Smooth muscle cell (in vitro differentiated cells): ENCODE data around the gene MIP. TPM values are rescaled to one million over a fixed set of nuclear protein-coding genes. Genes with fewer than 3 reads are reported as not detected.

ENCODE experiments used
- DNase-seq: peaks from one replicate; lab custom pipeline; 2025; ENCODE audit not compliant: unreplicated experiment; lab: John Stamatoyannopoulos, UW
- H2AFZ ChIP-seq: fragments of 200-600 bp; sonication (generic); 2 replicates; pipeline ENCODE4 v1.6.0; 2016; ENCODE audit warnings: antibody characterized with exemption, low read depth, mild to moderate bottlenecking
- H3F3A ChIP-seq: fragments of 200-600 bp; sonication (generic); 2 replicates; pipeline ENCODE4 v1.6.0; 2017; ENCODE audit warnings: antibody characterized with exemption, low read depth
- H3K27ac ChIP-seq: fragments of 200-600 bp; sonication (generic); 2 replicates; pipeline ENCODE4 v1.5.1; 2016; ENCODE audit warnings: low read depth, mild to moderate bottlenecking
- H3K27me3 ChIP-seq: fragments of 200-600 bp; sonication (generic); 2 replicates; pipeline ENCODE4 v1.6.1; 2016; ENCODE audit warnings: low read depth, mild to moderate bottlenecking
- H3K36me3 ChIP-seq: fragments of 200-600 bp; sonication (generic); 2 replicates; pipeline ENCODE4 v1.5.1; 2016; ENCODE audit warnings: low read depth
- H3K4me1 ChIP-seq: fragments of 200-600 bp; sonication (generic); 2 replicates; pipeline ENCODE4 v1.5.1; 2016; ENCODE audit warnings: low read depth
- H3K4me2 ChIP-seq: fragments of 200-600 bp; sonication (generic); 2 replicates; pipeline ENCODE4 v1.6.0; 2016; ENCODE audit warnings: mild to moderate bottlenecking
- H3K4me3 ChIP-seq: fragments of 200-600 bp; sonication (generic); 2 replicates; pipeline ENCODE4 v1.5.1; 2016; ENCODE audit warnings: mild to moderate bottlenecking
- H3K79me2 ChIP-seq: fragments of 200-600 bp; sonication (generic); 2 replicates; pipeline ENCODE4 v1.6.0; 2016; ENCODE audit warnings: low read depth, mild to moderate bottlenecking
- H3K9ac ChIP-seq: fragments of 200-600 bp; sonication (generic); 2 replicates; pipeline ENCODE4 v1.6.0; 2016; ENCODE audit warnings: low read depth
- H3K9me3 ChIP-seq: fragments of 200-600 bp; sonication (generic); replicated peaks from 2 replicates; pipeline ENCODE4 v1.5.1; 2016; ENCODE audit warnings: low read depth
- H4K20me1 ChIP-seq: fragments of 200-600 bp; sonication (generic); 2 replicates; pipeline ENCODE4 v1.6.0; 2016; ENCODE audit warnings: low read depth
- WGBS: methylation state at CpG from one replicate; pipeline ENCODE4 v1.1.7; 2016; ENCODE audit warnings: low lambda C conversion rate; 5-methylcytosine and 5-hydroxymethylcytosine counted together
- polyA plus RNA-seq: library from polyadenylated mRNA; unstranded; fragments of >200 nt; fragmentation: Nextera tagmentation; extraction: Ambion mirVana; gene quantifications from 2 replicates; pipeline ENCODE4 v1.2.1, GENCODE V29; 2016
- total RNA-seq: library from RNA; depleted of rRNA; stranded (reverse); fragments of >200 nt; gene quantifications from 2 replicates; pipeline ENCODE4 v1.2.3, GENCODE V29; 2014
- TF ChIP-seq, protein P1 (sequence below): fragments of 200-600 bp; sonication (generic); IDR thresholded peaks from 2 replicates; pipeline ENCODE4 v1.5.1; 2017; ENCODE audit warnings: borderline replicate concordance, mild to moderate bottlenecking, antibody characterized with exemption; ENCODE audit not compliant: insufficient read depth, poor library complexity, severe bottlenecking

Gene MIP
- total and polyA plus RNA-seq, 2 experiments from 2014 or later: not detected

DNA sequence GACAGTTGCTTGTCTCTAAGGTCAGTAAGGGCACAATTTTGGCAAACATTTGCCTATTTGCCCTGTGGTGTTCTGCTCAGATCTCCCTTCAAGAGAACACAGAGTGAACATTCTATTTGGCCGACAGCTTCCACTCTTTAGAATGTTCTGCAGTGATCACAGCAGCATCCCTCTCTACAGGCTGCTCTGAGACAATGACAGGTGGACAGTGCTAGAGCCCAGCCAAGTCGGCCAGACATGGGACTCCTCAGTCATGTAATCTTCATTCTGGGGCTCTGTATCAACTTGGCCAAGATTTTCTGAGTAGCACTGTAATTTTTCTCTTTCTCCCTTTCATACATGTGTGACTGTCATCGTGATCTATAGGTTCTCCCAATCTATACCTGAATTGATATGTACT is 40.1 kb downstream of the MIP start:
- no peak overlapping the region for H3K4me3 ChIP-seq
- H3K79me2 ChIP-seq: no peaks in the 10 kb centered on the region
- H3K27ac ChIP-seq: no peak overlapping the region
- 94% methylated on average over 3 of the region's 3 CpGs for WGBS
- H3K4me1 ChIP-seq: no peaks in the 10 kb centered on the region
- H3K4me2 ChIP-seq: no peak overlapping the region
- TF ChIP-seq, protein P1, sequence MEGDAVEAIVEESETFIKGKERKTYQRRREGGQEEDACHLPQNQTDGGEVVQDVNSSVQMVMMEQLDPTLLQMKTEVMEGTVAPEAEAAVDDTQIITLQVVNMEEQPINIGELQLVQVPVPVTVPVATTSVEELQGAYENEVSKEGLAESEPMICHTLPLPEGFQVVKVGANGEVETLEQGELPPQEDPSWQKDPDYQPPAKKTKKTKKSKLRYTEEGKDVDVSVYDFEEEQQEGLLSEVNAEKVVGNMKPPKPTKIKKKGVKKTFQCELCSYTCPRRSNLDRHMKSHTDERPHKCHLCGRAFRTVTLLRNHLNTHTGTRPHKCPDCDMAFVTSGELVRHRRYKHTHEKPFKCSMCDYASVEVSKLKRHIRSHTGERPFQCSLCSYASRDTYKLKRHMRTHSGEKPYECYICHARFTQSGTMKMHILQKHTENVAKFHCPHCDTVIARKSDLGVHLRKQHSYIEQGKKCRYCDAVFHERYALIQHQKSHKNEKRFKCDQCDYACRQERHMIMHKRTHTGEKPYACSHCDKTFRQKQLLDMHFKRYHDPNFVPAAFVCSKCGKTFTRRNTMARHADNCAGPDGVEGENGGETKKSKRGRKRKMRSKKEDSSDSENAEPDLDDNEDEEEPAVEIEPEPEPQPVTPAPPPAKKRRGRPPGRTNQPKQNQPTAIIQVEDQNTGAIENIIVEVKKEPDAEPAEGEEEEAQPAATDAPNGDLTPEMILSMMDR: no peak
- H3K9ac ChIP-seq: no peak overlapping the region
- no peak overlapping the region for H2AFZ ChIP-seq
- no peaks in the 10 kb centered on the region for H3K27me3 ChIP-seq
- no peaks in the 10 kb centered on the region for H3F3A ChIP-seq
- DNase-seq: no peak
- H4K20me1 ChIP-seq: no peaks in the 10 kb centered on the region
- no peaks in the 10 kb centered on the region for H3K36me3 ChIP-seq
- H3K9me3 ChIP-seq: no peaks in the 10 kb centered on the region

DNA sequence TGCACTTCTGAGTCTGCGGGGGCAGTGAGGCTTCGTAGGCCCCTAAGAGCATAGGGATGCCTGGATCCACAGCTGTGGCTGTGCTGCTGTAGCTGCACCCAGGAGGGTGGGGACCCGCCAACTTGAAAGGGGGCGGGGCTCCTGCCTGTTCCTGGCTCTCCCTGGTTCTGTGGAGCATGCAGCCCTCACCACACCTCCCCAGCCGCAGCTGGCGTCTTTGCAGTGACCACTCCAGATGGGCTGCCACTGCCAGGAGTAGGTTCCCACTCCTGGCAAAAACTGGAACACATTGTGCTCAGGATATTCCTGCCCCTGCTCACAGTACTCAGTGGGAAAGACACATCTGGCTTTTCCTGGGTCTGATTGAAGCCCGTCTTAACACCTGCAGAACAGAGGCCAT is 41.1 kb downstream of the MIP start:
- DNase-seq: no peak
- no peak overlapping the region for H3K4me2 ChIP-seq
- no peak overlapping the region for H2AFZ ChIP-seq
- no peaks in the 10 kb centered on the region for H3K79me2 ChIP-seq
- no peak overlapping the region for H3K4me3 ChIP-seq
- 96% methylated on average over 6 of the region's 7 CpGs for WGBS
- no peak overlapping the region for H3K27ac ChIP-seq
- H3F3A ChIP-seq: no peaks in the 10 kb centered on the region
- no peak overlapping the region for H3K9ac ChIP-seq
- TF ChIP-seq, protein P1: no peak
- H3K4me1 ChIP-seq: no peaks in the 10 kb centered on the region
- H3K36me3 ChIP-seq: no peaks in the 10 kb centered on the region
- H3K27me3 ChIP-seq: no peaks in the 10 kb centered on the region
- H3K9me3 ChIP-seq: no peaks in the 10 kb centered on the region
- H4K20me1 ChIP-seq: no peaks in the 10 kb centered on the region

DNA sequence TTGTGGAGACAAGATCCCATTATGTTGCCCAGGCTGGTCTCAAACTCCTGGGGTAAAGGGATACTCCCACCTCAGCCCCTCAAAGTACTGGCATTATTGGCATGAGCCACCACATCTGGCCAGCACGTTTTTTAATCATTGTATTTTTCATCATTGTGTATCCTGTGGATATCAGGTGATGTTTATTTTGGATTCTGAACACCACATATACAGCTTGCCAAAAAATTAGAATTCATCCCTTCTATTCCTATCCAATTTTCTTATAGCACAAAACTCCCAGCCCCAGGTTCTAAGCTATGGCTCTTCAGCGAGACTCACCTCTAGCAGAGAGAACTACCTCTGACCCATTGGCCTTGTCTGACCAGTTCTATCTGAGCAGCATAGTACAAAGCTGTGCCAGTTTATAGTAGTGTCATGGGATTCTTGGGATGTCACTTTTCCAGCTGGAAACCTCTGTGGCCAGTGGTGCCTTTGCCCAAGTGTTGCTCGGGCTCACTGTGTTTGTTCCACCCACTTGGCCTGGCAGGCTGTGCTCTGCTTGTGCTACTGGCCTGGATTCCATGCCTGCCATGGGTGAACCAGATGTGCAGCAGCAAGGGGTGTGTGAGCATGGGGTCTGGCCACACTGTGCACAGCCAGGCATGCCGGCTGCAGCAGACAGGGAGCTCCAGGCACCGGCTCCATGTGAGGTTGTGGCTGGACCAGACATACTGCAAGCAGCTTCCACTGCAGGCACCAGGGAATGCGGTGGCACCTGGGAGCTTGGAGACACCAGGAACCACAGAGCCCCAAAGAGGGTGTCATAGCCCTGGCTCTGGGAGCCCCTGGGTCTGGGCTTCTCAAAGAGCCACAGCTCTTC is 42.4 kb downstream of the MIP start:
- no peak overlapping the region for H2AFZ ChIP-seq
- no peaks in the 10 kb centered on the region for H3K4me1 ChIP-seq
- TF ChIP-seq, protein P1: no peak
- H3F3A ChIP-seq: no peaks in the 10 kb centered on the region
- H3K79me2 ChIP-seq: no peaks in the 10 kb centered on the region
- no peaks in the 10 kb centered on the region for H3K36me3 ChIP-seq
- no peak overlapping the region for H3K9ac ChIP-seq
- no peak overlapping the region for H3K4me3 ChIP-seq
- no peaks in the 10 kb centered on the region for H3K9me3 ChIP-seq
- no peaks in the 10 kb centered on the region for H3K27me3 ChIP-seq
- H3K27ac ChIP-seq: no peak overlapping the region
- 93% methylated on average over 6 of the region's 6 CpGs for WGBS
- H4K20me1 ChIP-seq: no peaks in the 10 kb centered on the region
- no peak overlapping the region for H3K4me2 ChIP-seq
- no peak for DNase-seq

DNA sequence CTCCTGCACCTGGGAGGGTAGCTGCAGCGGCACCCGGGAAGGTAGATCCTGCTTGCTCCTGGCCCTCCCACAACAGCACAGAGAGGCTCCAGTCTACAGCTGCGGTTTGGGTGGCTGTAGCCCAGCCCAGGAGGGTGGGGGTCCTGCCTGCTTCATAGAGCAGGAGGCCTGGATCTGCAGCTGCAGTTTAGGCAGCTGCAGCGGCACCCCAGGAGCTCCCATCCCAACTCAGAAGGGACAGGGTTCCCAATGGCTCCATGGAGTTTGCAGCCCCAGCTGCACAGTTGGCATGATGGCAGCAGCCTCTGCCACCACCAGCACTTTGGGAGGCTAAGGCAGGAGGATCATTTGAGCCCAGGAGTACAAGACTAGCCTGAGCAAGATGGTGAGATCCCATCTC is 43.7 kb downstream of the MIP start:
- H3K4me3 ChIP-seq: no peak overlapping the region
- no peak overlapping the region for H3K9ac ChIP-seq
- no peak overlapping the region for H3K4me2 ChIP-seq
- no peaks in the 10 kb centered on the region for H4K20me1 ChIP-seq
- TF ChIP-seq, protein P1: no peak
- H3K27ac ChIP-seq: no peak overlapping the region
- WGBS: 93% methylated on average over 4 of the region's 4 CpGs
- no peaks in the 10 kb centered on the region for H3K4me1 ChIP-seq
- H3K9me3 ChIP-seq: no peaks in the 10 kb centered on the region
- H3K79me2 ChIP-seq: no peaks in the 10 kb centered on the region
- no peaks in the 10 kb centered on the region for H3K36me3 ChIP-seq
- H3K27me3 ChIP-seq: no peaks in the 10 kb centered on the region
- H3F3A ChIP-seq: no peaks in the 10 kb centered on the region
- no peak overlapping the region for H2AFZ ChIP-seq
- no peak for DNase-seq
